Stimulated activated CD8-positive, alpha-beta memory T cell treated with anti-CD3 and anti-CD28 coated beads, Interleukin-7, amount 100 ng/mL, for 1 hour (primary cell): ENCODE data around the gene CYBB.

Experiments used
- DNase-seq, 2 donors: peaks; one replicate each; pipeline ENCODE4 v3.0.0-alpha.2; 2020; ENCODE audit warnings: low read depth in 2 of 2

The CYBB gene

GRCh38 chrX:37844622-37845021 lies 64.8 kb downstream of the CYBB start:
- no peak for DNase-seq

GRCh38 chrX:37846141-37846540 lies 66.3 kb downstream of the CYBB start:
- no peak for DNase-seq

GRCh38 chrX:37846558-37846933 lies 66.7 kb downstream of the CYBB start:
- no peak for DNase-seq

- DNase-seq = peak; percentile 44 to 49
Measured at GRCh38 chrX:37846934-37847732, 67.3 kb downstream of the CYBB start, which contains the start of gene DYNLT3. Gene DYNLT3 (minus strand): TSS chrX:37847571. CDS start chrX:37847510, 61 bp downstream.

- no peak for DNase-seq
Measured at GRCh38 chrX:37847733-37848197, 67.9 kb downstream of the CYBB start.

- DNase-seq = no peak
Measured at GRCh38 chrX:37854148-37854547, 74.3 kb downstream of the CYBB start.

GRCh38 chrX:37854748-37855147 lies 74.9 kb downstream of the CYBB start:
- DNase-seq = no peak

- no peak for DNase-seq
Measured at GRCh38 chrX:37860721-37861120, 80.9 kb downstream of the CYBB start.

GRCh38 chrX:37862851-37863250 lies 83.0 kb downstream of the CYBB start:
- no peak for DNase-seq
